Endothelial cell (in vitro differentiated cells): ENCODE data around the gene ALDH16A1. TPM values are rescaled to one million over a fixed set of nuclear protein-coding genes. Genes with fewer than 3 reads are reported as not detected.

Experiments used
- DNase-seq: peaks from one replicate; pipeline ENCODE4 v3.0.0; 2021; ENCODE audit warnings: low spot score
- H3K27ac Mint-ChIP-seq: one replicate; pipeline ENCODE4 v1.8.0; 2021; ENCODE audit warnings: mixed read lengths, inconsistent platforms; ENCODE audit not compliant: unreplicated experiment
- H3K27me3 Mint-ChIP-seq: one replicate; pipeline ENCODE4 v1.8.0; 2021; ENCODE audit warnings: mild to moderate bottlenecking, moderate library complexity, mixed read lengths, inconsistent platforms; ENCODE audit not compliant: unreplicated experiment
- H3K36me3 Mint-ChIP-seq: one replicate; pipeline ENCODE4 v1.8.0; 2021; ENCODE audit warnings: mild to moderate bottlenecking, low read depth, mixed read lengths, inconsistent platforms; ENCODE audit not compliant: unreplicated experiment
- H3K4me1 Mint-ChIP-seq: one replicate; pipeline ENCODE4 v1.8.0; 2021; ENCODE audit warnings: mild to moderate bottlenecking, mixed read lengths, inconsistent platforms; ENCODE audit not compliant: unreplicated experiment
- H3K4me3 Mint-ChIP-seq: one replicate; pipeline ENCODE4 v1.8.0; 2021; ENCODE audit warnings: mild to moderate bottlenecking, mixed read lengths, inconsistent platforms; ENCODE audit not compliant: unreplicated experiment
- H3K9me3 Mint-ChIP-seq: one replicate; pipeline ENCODE4 v1.8.0; 2021; ENCODE audit warnings: mixed read lengths, inconsistent platforms; ENCODE audit not compliant: unreplicated experiment
- CTCF ChIP-seq: fragments of 200-600 bp; sonication (generic); IDR thresholded peaks from one replicate; pipeline ENCODE4 v1.5.0; 2021; ENCODE audit warnings: antibody characterized with exemption; ENCODE audit not compliant: unreplicated experiment
- total RNA-seq: library from RNA; stranded (reverse); fragmentation: NEBNext Ultra II Directional; extraction: Animal tissue kit (Norgen Biotek cat#: 25700); gene quantifications from one replicate; pipeline ENCODE4 v1.2.1, GENCODE V29; 2021; ENCODE audit not compliant: unreplicated experiment

The ALDH16A1 gene
- total RNA-seq, 1 donor from 2014 or later = 49.6 TPM

DNA sequence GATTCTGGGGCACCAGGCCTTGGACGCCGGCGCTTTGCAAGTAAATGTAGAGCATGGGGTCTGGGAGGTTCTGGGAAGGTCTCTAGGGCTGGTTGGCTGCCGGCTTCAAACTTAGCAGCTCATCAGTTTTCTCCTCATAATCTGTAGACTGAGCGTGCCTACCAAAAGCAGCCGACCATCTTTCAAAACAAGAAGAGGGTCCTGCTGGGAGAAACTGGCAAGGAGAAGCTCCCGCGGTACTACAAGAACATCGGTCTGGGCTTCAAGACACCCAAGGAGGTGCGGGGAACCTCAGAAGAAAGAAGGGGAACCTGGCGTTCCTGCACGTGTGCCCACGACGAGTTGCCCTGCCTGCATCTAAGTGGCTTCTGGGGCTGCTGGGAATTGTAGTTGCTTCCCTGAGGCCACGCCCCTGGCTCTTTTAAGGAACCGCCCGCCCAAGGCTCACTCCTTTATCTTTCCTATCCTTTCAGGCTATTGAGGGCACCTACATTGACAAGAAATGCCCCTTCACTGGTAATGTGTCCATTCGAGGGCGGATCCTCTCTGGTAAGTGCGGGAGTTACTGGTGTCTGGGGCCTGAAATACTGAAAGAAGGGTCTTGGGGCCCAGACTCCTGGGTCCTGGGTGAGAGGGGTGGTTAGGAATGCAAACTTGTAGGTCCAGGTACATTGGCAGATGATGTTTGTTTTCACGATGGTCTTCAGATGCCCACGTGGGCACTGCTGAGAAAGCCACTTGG lies 44.2 kb downstream of the ALDH16A1 start:
- peaks cover 13% of the 10 kb centered on the region for H3K27me3 Mint-ChIP-seq
- peaks cover 28% of the 10 kb centered on the region for H3K4me1 Mint-ChIP-seq
- DNase-seq = no peak
- H3K36me3 Mint-ChIP-seq = peaks cover 28% of the 10 kb centered on the region
- TF ChIP-seq CTCF = no peak
- no peaks in the 10 kb centered on the region for H3K9me3 Mint-ChIP-seq
- H3K4me3 Mint-ChIP-seq = peak overlapping the region; percentile 100
- peak overlapping the region; percentile 99 for H3K27ac Mint-ChIP-seq

GRCh38 chr19:49497789-49498103 lies 44.7 kb downstream of the ALDH16A1 start:
- peaks cover 28% of the 10 kb centered on the region for H3K4me1 Mint-ChIP-seq
- H3K9me3 Mint-ChIP-seq = no peaks in the 10 kb centered on the region
- DNase-seq = no peak
- no peak for TF ChIP-seq CTCF
- H3K36me3 Mint-ChIP-seq = peaks cover 23% of the 10 kb centered on the region
- peaks cover 10% of the 10 kb centered on the region for H3K27me3 Mint-ChIP-seq
- H3K4me3 Mint-ChIP-seq = peak overlapping the region; percentile 100
- H3K27ac Mint-ChIP-seq = peak overlapping the region; percentile 99

DNA sequence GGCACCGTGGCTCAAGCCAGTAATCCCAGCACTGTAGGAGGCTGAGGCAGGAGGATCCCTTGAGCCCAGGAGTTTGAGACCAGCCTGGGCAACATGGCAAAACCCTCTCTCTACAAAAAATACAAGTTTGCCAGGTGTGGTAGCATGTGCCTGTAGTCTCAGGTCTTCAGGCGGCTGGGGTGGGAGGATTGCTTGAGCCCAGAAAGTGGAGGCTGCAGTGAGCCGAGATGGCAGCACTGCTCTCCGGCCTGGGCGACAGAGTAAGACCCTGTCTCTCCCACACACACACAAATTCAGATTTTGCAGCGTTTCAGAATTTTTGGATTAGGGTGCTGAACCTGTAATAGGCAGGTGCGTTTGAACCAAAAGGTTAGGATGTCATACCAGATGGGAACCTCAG lies 45.5 kb downstream of the ALDH16A1 start:
- no peak for DNase-seq
- H3K4me1 Mint-ChIP-seq = peaks cover 28% of the 10 kb centered on the region
- peak overlapping the region; percentile 78 for H3K4me3 Mint-ChIP-seq
- H3K27me3 Mint-ChIP-seq = peaks cover 10% of the 10 kb centered on the region
- no peak overlapping the region for H3K27ac Mint-ChIP-seq
- H3K9me3 Mint-ChIP-seq = no peaks in the 10 kb centered on the region
- TF ChIP-seq CTCF = no peak
- H3K36me3 Mint-ChIP-seq = peaks cover 18% of the 10 kb centered on the region

GRCh38 chr19:49499030-49499670 lies 46.1 kb downstream of the ALDH16A1 start:
- Mint-ChIP-seq H3K9me3 (no peaks in the 10 kb centered on the region), H3K27ac (peak overlapping the region; percentile 64), H3K36me3 (peaks cover 18% of the 10 kb centered on the region), H3K4me3 (peak overlapping the region; percentile 78), H3K4me1 (peaks cover 28% of the 10 kb centered on the region), H3K27me3 (peaks cover 10% of the 10 kb centered on the region)
- no peak for TF ChIP-seq CTCF
- DNase-seq = no peak
